Activated CD8-positive, alpha-beta memory T cell treated with anti-CD3 and anti-CD28 coated beads for 48 hours (primary cell): ENCODE data around the gene SORCS2.
"Not testable (repeated sequence)": the region's sequence is repeated elsewhere in the genome, so short reads cannot be mapped to it uniquely, and the experiment has no call there.

Source experiments
- DNase-seq, 3 experiments: peaks; one replicate each; pipeline ENCODE4 v3.0.0-alpha.2; 2020; ENCODE audit warnings: low read depth in 2 of 3, low spot score in 2 of 3

Gene SORCS2

DNA sequence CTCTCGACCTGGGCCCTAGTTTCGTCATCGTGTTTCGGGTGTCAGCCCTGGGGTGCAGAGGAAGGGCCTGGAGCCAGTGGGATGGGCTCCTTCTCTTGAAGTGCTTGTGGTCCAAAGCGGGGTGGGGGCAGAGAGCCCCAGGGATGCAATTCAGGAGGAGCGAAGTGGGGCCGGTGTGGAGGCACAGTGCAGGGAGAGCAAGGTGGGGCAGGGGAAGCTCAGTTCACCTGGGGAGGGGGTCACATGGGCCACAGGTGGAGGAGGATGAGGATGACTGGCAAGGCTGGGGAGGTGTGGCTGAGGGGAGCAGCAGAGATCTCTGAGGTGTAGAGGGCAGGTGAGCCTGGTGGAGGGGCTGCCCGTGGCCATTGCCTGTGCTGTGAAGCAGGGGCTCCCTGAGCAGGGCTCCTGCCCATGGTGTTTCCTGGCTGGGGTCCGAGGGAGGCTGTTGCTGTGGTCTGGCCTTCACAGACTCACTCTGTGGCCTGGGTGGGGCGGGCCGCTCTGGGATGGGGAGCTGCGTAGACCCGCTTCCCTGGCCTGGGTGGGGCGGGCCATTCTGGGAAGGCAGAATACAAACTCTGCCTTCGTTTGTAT lies 6.9 kb downstream of the SORCS2 start:
- DNase-seq = no peak

DNA sequence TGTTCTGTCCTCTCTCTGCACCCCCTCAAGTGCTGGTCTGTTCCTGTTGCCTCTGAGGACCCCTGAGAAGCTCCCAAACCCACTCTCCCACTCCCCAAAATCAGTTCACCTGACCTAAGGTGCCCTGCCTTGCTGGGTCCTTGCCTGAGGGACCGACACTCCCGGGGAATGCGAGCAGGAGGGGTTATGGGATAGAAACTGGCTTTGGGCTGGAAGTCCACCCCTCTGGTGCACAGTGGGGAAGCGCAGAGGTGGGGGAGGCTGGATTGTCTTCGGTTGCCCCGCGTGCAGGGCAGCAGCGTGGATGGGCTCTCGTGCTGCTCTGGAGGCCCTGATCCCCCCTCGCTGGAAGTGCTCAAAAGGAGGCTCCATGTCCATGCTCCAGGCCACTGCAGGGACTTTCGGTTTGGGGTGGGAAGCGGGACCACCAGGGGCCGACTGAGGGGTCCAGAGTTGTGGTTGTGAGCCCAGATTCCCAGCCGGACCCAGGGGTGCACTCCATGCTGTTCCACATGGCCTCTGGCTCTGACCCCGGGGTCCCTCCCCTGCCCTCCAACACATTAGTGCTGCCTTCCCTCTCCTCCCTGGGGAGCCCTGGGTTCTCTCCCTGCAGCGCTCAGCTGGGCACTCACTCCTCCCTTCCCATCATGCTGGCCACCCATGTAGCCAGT lies 7.6 kb downstream of the SORCS2 start:
- DNase-seq = no peak

DNA sequence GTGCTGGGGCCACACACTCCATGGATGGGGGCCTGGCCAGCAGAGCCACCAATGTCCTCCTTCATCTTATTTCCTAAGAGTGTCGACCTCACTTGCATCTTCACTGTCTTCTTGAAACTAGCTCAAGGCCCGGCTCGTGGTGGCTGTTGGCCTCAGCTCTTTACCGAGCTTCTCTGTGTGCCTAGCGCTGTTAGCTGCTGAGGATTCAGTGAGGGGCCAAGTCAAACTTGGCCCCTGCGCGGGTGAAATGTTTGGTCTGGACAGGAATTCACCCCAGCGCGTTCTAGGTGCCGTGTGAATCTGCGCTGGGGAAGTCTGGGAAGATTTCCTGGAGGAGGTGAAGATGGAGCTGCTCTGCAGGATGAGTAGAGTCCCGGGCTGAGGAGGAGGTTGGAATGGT lies 8.5 kb downstream of the SORCS2 start:
- no peak for DNase-seq

DNA sequence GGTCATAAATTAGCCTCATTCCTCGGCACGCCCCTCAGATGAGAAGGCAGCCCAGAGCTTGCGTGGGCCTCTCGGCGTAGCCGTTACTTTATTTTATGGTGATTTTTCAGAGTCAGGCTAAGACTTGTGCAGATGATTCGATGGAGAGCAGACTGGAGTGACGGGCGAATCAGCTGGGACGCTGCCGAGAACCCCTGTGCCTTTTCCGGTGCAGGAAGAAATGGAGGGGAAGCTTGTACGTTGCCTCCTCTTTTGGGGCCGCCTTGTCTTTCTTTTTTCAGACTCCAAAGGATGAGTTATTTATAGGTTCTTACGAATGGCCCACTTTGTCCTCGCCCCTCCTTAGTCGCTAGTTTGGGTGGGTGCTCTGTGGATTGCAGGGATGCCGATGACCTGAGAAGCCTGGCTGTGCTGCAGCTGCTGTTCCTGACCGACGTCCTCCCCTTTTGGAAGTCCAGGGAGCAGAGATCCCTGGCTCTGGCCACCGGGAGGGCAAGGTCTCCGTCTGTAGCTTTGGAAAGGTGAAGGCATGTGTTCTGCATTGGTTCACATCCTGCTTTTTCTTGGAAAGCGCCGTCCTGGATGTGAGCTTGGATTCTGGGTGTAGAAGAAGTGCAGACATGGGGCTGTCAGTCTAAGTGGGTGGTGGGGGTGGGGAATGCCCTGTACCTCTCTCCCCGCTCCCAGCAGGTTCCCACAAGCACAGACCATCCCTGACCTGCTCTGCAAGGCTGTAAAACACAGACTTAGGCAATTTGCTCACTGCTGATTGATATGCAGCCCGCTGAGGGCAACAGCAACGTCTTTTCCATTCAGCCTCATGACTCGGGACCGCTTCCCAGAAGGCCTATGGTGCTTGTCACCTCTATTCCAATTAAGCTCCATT lies 9.3 kb downstream of the SORCS2 start:
- no peak for DNase-seq

DNA sequence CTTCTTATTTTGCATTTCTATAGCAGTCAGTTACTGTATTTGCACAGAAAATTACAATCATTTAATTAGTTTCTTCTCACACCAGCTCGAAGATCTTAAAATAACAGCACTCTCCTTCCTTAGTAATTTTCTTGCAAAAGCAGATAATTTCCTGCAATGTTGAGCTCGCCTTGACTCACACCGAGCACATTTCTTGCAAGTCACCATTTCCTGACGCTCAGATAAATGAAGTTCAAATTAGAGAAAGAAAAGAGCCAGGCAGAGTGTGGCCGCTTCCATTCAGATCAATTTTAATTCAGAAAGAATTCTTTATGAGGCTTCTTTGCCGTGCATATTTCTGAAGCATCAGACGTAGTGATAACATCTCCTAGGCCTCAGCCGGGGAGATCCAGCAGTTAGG lies 10.1 kb downstream of the SORCS2 start:
- DNase-seq = no peak

DNA sequence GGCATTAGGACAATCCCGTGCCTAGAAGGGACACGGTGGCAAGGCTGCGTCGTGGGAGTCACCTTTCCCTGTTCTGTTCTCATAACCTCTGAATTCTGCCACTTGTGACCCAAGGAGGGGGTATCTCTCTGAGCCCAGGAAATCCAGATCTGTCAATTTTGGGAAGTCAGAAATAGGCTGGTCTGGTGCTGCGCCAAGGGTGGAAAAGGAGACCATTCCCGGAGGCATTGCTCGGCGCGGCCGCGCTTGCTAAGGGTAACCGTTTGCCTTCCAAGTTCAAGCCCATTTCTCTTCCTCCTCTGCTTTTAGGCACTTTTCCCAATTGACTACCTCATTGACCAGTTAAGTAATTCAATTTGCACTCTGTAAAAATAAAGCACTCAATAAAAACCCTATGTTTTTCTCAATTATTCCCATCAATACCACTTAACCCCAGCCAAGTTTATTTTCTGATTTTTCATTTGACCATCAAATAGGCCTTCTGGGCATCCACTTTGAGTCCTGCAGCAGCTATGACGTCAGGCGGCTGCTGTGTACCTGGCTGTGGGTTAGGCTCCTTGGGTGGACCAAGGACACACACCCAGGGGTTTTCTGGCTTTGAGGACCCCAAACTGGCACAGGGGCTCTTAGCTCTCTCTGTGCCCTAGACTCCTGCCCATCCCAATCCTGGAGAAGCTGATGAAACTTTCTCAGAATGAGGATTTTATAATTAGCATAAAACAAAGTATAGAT lies 12.5 kb downstream of the SORCS2 start:
- DNase-seq = no peak

DNA sequence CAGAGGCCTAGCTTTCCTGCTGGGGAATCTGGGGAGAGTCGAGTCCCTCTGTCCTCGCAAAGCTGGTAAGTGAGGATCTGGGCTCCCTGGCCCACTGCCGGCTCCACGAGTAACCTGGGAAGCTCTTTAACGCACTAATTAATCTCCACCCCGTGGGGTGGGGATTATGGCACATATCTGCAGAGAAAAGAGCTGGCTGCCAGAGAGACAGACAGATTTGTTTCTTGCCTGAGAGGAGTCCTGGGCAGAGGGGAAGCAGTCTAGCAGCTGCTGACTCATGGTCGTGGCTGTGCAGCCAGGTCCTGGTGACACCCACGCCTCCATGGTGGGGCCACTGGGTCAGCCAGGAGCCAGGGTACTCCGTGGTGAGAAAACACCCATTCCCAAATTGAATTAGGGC lies 14.0 kb downstream of the SORCS2 start:
- DNase-seq = no peak

DNA sequence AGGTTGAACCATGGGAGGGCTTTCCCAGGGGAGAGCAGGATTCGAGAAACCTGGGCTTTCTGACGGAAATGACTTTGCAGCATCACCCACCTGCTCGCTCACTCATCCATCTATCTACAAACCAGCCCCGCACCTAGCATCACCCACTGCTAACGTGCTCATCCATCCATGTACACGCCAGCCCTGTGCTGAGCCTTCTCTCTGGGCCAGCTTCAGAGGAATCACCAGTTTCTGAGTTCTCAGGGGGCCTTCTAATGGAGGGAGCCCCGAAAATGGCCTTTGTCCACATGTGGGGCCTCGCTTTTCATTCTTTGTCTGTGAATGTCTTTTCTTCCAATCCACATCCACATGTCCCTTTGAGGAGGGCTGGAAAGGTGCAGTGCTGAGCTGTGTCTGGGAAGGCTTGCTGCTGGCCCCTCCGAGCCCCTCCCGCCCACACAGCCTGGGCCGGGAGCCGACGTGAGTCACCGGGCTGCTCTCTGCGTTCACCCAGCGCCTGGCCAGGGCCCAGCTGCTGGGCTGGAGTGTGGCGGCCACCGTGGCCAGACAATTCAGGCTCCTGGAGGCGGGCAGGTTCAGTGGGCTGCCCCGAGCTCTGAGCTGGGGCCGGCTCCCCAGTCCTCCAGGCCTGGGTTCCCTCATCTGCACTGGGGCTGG lies 14.7 kb downstream of the SORCS2 start:
- DNase-seq = no peak

DNA sequence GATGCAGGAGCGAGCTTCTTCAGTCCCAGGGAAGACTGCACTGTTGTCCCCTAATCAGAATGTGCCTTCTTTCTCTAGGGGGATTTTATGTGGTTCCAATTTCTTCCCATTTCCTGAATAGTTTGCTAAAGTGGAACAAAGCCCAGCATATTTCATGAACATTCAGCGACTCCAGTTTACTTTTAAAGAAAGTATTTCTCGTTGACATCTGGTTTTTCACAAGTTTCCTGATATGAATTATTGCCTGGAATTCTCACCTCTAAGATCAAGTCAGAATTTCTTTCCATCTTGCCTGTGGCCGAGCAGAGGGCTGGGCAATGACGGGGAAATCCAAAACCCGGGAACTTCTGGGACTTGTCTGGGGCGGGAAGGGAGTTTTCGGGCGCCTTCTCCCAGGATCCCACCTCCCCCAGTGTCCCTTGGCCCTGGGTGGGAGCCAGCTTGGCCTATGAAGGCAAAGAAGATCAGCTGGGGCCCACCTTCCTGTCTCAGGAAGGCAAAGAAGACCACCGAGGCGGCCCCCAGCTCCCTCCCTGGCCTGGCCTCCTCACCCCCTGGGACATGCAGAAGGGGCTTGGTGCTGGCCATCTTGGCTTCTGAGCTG lies 15.4 kb downstream of the SORCS2 start:
- no peak for DNase-seq

DNA sequence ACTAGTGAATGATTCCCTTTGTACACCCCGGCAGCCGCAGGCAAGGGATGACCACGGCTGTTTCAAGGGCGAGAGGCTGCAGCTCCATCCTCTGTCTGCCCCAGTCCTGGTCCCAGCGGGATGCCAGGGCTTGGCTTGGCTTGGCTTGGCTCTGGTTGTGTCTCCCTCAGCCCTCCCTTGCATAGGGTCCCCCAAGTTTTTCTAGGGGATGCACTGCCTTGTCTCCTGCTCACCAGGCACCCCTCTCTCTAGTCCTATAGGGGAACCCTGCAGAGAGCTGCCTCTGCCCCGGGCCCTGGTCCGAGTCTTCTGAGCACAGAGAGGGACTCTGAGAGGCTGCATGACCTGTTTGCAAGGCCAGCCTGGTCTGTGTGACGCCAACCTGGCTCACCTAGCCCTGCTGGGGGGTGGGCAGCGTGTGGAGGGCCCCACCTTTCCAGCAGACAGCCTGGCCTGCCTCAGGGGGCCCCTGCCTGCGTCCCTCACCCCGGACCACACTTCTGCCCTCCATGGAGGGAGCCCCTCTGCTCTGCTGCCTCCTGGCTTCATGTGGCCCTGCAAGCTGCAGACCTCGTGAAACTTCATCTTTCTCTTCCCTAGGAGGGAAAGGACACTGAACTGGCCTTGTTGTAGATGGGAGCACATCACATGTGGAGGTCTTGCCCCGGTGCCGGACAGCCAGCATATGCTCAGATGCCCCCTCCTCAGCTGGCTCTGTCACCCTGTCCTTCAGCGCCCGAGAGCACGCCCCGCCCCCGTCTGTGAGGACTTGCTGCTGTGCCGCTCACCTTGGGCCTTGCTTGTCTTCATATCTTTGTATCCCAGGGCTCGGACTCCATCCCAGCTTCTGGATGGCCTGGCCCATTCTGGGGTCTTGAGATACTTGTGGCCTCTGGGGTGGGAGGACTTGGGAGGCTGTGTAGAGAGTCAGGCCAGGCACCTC lies 16.4 kb downstream of the SORCS2 start:
- DNase-seq = no peak

DNA sequence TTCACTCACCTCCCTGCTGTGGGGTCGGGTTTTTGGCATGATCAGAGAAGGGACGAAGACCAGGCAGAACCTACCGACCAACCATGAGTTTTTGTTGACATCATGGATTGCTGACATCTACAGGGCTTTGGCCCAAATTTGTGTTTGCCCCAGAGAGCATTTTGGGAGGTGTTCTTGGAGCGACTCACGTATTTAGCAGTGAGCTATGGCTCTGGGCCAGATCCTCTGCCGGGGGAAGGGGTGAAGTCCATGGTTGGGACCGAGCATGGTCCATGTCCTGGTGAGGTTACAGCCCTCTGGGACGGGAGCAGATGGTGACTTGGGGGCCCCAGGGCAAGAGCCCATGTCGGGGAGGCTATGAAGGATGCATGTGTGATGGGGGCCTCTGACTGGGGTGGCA lies 17.4 kb downstream of the SORCS2 start:
- no peak for DNase-seq

DNA sequence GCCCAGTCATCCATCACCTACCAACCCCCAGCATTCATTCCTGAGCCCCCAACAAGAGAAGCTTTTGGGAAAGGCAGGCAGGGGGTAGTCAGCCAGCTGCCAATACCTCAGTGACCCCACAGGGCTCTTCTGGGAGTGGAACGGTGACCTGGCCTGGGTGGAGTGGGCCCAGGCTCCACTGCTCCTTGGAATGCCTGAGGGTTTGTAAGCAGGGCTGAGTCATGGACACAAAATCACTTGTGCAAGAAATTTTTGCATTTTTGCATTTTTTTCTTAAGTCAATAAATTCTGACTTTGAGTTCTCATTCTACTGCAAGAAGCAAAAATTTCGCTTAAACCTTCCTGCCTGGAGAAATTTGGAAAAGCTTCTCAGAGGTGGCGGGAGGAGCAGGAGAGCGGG lies 18.5 kb downstream of the SORCS2 start:
- DNase-seq = no peak

DNA sequence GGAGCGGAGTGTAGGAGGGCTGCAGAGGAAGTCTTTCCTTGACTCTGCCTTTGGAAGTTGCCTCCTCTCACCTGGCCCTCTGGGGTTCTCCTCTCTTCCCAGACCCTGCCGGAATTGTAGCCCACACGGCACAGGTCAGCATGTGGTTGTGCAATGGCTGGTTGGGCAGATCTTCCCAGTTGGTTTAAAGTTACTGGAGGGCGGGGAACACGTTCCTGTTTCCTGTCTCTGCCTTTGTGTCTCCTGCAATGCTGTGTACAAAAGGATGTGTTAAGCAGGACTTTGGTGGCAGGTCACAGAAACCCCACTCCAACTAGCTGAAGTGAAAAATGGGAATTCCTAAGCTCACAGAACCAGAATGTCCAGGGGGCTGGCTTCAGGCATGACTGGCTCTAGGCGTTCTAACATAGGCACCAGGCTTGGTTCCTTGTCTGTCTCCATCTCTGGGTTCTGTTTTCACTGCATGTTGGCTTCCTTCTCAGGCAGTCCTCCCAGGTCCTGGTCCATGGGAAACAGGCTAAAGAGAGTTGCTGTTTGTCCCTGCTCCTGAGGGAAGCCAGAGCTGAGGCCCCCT lies 19.9 kb downstream of the SORCS2 start:
- DNase-seq = no peak

DNA sequence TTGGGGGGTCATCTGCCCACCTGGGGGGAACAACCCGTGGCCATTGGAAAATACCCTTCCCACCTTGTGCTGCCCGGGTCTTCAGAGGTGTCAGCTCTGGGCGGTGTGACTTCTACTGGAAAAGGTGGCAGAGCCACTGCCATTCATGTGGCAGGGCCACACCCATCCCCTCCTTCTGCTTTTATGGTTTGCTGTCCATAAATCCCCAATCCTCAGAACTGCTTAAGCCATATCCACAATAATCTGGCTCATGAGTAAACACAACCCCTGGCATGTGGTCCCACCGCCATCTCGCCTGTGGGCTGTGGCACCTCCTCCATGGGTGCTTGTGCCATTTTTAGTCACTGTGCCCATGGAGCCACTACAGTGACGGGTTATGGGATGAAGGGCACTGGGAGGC lies 20.6 kb downstream of the SORCS2 start:
- DNase-seq = no peak

DNA sequence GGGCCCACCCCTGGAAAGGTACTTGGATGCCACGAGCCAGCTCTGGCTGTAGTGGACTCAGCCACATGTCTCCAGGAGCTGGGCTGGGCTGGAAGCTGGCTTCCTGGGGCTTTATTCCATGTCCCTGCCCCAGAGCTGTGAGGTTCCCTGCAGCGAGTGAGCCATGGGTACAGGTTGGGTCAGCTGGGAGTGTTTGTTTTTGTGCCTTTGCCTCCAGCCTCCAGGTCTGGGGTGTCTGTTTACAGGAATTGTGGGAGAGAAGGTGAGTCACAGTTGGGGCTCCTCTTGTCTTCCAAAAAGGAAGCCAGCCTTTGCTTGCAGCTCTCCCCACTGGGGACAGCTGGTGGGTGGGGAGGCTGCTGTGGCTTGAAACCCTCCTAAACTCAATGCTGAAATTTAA lies 21.5 kb downstream of the SORCS2 start:
- DNase-seq = no peak

DNA sequence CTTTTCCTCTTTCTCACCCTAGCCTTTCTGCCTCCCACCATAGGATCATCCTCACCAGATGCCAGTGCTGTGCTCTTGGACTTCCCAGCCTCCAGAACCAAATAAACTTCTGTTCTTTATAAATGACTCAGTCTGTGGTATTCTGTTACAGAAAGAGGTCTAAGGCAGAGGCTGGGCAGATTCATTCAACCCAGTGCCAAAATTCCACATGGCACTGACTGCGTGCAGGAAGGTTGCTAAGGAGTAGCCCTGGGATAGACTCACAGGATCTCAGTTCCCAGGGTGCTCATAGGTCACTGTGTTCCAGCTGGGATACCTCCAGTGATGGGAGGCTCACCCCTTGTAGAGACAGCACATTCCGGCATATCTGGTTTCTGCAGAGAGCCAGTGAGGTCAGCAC lies 22.0 kb downstream of the SORCS2 start:
- no peak for DNase-seq

DNA sequence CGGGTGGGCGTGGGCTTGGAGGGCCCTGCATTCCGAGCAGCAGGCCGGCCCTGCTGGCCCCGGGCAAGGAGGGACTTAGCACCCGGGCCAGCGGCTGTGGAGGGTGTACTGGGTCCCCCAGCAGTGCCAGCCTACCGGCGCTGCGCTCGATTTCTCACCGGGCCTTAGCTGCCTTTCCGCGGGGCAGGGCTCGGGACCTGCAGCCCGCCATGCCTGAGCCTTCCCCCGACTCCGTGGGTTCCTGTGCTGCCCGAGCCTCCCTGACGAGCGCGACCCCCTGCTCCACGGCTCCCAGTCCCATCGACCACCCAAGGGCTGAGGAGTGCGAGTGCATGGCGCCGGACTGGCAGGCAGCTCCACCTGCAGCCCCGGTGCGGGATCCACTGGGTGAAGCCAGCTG lies 22.8 kb downstream of the SORCS2 start:
- DNase-seq = not testable (repeated sequence)

DNA sequence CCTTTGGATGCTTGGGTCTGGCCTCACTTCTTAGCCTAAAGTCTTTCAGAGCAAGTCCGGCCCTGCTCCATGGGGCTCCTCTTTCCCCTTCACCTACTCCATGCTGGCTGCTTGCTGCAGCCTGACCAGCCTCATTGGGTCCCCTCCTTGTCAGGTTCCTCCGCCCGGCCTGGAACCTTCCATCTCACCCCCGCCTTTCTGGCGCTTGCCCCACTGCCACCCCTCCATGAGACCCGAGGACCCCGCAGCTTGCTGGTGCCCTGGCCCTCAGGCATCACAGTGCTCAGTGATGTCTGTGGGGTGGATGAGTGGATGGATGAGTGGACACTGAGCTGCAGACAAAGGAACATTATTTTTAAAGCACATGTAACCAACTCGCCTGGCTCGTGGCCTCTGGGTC lies 24.7 kb downstream of the SORCS2 start:
- DNase-seq = no peak
